ENCODE results near the gene FEM1B. TPM values are rescaled to one million over a fixed set of nuclear protein-coding genes. Genes with fewer than 3 reads are reported as not detected.

FEM1B gene
- 10 to 100 TPM; 83.2 to 94.9 TPM for total RNA-seq
- polyA plus RNA-seq (2013, experiment 1 of 2) = 27.2 TPM
- 28.9 TPM for polyA plus RNA-seq (2013, experiment 2 of 2)
- total RNA-seq = 83.0 to 223 (median 153) reads per million in 172 experiments

- Mint-ChIP-seq H3K4me1 (ENCODE audit: low read depth) (peaks cover 58% of the 10 kb centered on the region), H3K27ac (peak within 1 kb of the TSS; percentile 99), H3K9me3 (no peaks in the 10 kb centered on the region), H3K36me3 (ENCODE audit: low read depth) (peaks cover 34% of the 10 kb centered on the region), H3K4me3 (peak within 1 kb of the TSS; percentile 98), H3K27me3 (no peaks in the 10 kb centered on the region)
- Histone ChIP-seq H3K36me3 (ENCODE audit: insufficient read depth, low read length) (no peaks in the 10 kb centered on the region), H3K27ac (ENCODE audit: low read depth in 1 of 2, low read length in 2 of 2) (peak within 1 kb of the TSS; percentile 91 to 94), H3K27me3 (ENCODE audit: control insufficient read depth in 1 of 2, insufficient read depth in 2 of 2, low read length in 2 of 2) (no peaks in the 10 kb centered on the region), H3K4me3 (ENCODE audit: low read length) (peak within 1 kb of the TSS; percentile 67), H3K4me1 (ENCODE audit: insufficient read depth, low read length) (peaks cover 36% of the 10 kb centered on the region), H3K9me3 (ENCODE audit: control insufficient read depth in 1 of 2, insufficient read depth in 1 of 2, low read length in 2 of 2) (no peaks in the 10 kb centered on the region)
- no peak for TF ChIP-seq CTCF (IDR thresholded peaks at IDR 0.05)
- POLR2A ChIA-PET = interaction anchor here (0.6 to 4.3 kb wide), 28 partner anchors 9 to 1175 kb away, joined by 3 to 57 read pairs (median 6); partner anchors contain the start of genes ANP32A, CLN6, PIAS1 and RPLP1
- CTCF ChIA-PET = interaction anchor here (0.6 to 3.2 kb wide), 8 partner anchors 18 to 437 kb away, joined by 3 to 21 read pairs (median 5); partner anchors contain the start of gene CLN6
- DNase-seq (peak; percentile 80 to 96 (median 85)), ATAC-seq (ENCODE audit: poor library complexity) (peak; percentile 76)
- intact Hi-C loops (cut with DNase I, micrococcal nuclease) = loop anchor here (1.0 to 10.0 kb wide), 10 partner anchors 15 to 1770 kb away; partner anchors contain the start of genes PIAS1 (in 2 of the 2), C15orf61 (in 1 of the 2), CLN6 (in 1 of the 2) and MAP2K5 (in 1 of the 2)
Observed at GRCh38 chr15:68277603-68278344, at the start of gene FEM1B. FEM1B (plus strand) TSS chr15:68277745; CDS start chr15:68278418, 673 bp downstream.

GRCh38 chr15:68228143-68228970 lies 49.2 kb upstream of the FEM1B start:
- peak overlapping the region; percentile 88 for H3K4me3 ChIP-seq (ENCODE audit: low read length)
- Mint-ChIP-seq H3K27ac (peak overlapping the region; percentile 42), H3K9me3 (no peaks in the 10 kb centered on the region), H3K27me3 (no peaks in the 10 kb centered on the region), H3K4me1 (ENCODE audit: low read depth) (peaks cover 31% of the 10 kb centered on the region), H3K36me3 (ENCODE audit: low read depth) (peaks cover 5% of the 10 kb centered on the region), H3K4me3 (peak overlapping the region; percentile 91)
- ChIA-PET POLR2A (interaction anchor here (2.1 to 2.4 kb wide), 2 partner anchors 49 to 174 kb away, joined by 15 to 38 read pairs; partner anchors contain the start of genes FEM1B and PIAS1), CTCF (interaction anchor here (2.9 kb wide), 1 partner anchor 78 kb away, joined by 10 read pairs; no protein-coding TSS in a partner anchor)
- intact Hi-C loops (cut with DNase I, micrococcal nuclease) = loop anchor here (2.0 to 10.0 kb wide), 5 partner anchors 74 to 1726 kb away; partner anchors contain the start of genes AAGAB (in 1 of the 2), C15orf61 (in 1 of the 2), IQCH (in 1 of the 2) and RNU6-1 (in 1 of the 2)
- no peak for TF ChIP-seq CTCF (IDR thresholded peaks at IDR 0.05)
- H3K9me3 ChIP-seq (ENCODE audit: control insufficient read depth in 1 of 2, insufficient read depth in 1 of 2, low read length in 2 of 2) = no peaks in the 10 kb centered on the region
- H3K36me3 ChIP-seq (ENCODE audit: insufficient read depth, low read length) = no peaks in the 10 kb centered on the region
- peaks cover 29% of the 10 kb centered on the region for H3K4me1 ChIP-seq (ENCODE audit: insufficient read depth, low read length)
- no peak for DNase-seq
- ATAC-seq (ENCODE audit: poor library complexity) = no peak
- H3K27me3 ChIP-seq (ENCODE audit: control insufficient read depth in 1 of 2, insufficient read depth in 2 of 2, low read length in 2 of 2) = no peaks in the 10 kb centered on the region
- no peak overlapping the region for H3K27ac ChIP-seq (ENCODE audit: low read depth in 1 of 2, low read length in 2 of 2)
